Naive thymus-derived CD4-positive, alpha-beta T cell (primary cell): ENCODE measurements around the gene CSNK1G2. TPM values are rescaled to one million over a fixed set of nuclear protein-coding genes. Genes with fewer than 3 reads are reported as not detected.

Experiments
- ATAC-seq: fragments of 150-1000 bp; cut with Tn5 transposase; 2 replicates; pipeline ENCODE4 v1.10.0; 2021; ENCODE audit warnings: mild to moderate bottlenecking, moderate library complexity
- CTCF ChIA-PET: fragments of 350-600 bp; sonication (Branson Sonifier 250); formaldehyde crosslinking; loops from one replicate; lab custom pipeline; 2021; ENCODE audit warnings: antibody characterized with exemption; lab: Charles Lee
- POLR2A ChIA-PET: fragments of 350-600 bp; sonication (Branson Sonifier 250); formaldehyde crosslinking; loops from one replicate; lab custom pipeline; 2021; ENCODE audit warnings: antibody characterized with exemption, inconsistent platforms; lab: Charles Lee
- DNase-seq, 9 donors: peaks; one replicate each; pipeline versions ENCODE4 v3.0.0 to v3.0.0-alpha.2; 2020 to 2022; ENCODE audit warnings: mixed read lengths in 1 of 9
- H3K27ac ChIP-seq: one replicate; pipeline ENCODE4 v1.7.0; 2013; ENCODE audit warnings: mild to moderate bottlenecking, low read depth, low read length, moderate library complexity
- H3K27me3 ChIP-seq, 2 donors: one replicate each; pipeline ENCODE4 v1.7.0; 2013; ENCODE audit warnings: low read length in 2 of 2, mild to moderate bottlenecking in 2 of 2, moderate library complexity in 2 of 2; ENCODE audit not compliant: control insufficient read depth in 2 of 2, insufficient read depth in 2 of 2
- H3K36me3 ChIP-seq, 3 experiments: 1 replicate in 2 of 3; 2 replicates in 1 of 3; pipeline ENCODE4 v1.7.0; 2013; ENCODE audit warnings: low read length in 3 of 3, mild to moderate bottlenecking in 3 of 3, moderate library complexity in 1 of 3; ENCODE audit not compliant: insufficient read depth in 3 of 3, control insufficient read depth in 2 of 3
- H3K4me1 ChIP-seq, 2 donors: one replicate each; pipeline ENCODE4 v1.7.0; 2013; ENCODE audit warnings: low read length in 2 of 2, mild to moderate bottlenecking in 2 of 2, moderate library complexity in 1 of 2; ENCODE audit not compliant: control insufficient read depth in 2 of 2, insufficient read depth in 2 of 2
- H3K4me3 ChIP-seq: 2 replicates; pipeline ENCODE4 v1.7.0; 2013; ENCODE audit warnings: mild to moderate bottlenecking, low read length
- H3K9me3 ChIP-seq, 3 experiments: 1 replicate in 2 of 3; 2 replicates in 1 of 3; pipeline ENCODE4 v1.7.0; 2013; ENCODE audit warnings: low read length in 3 of 3; ENCODE audit not compliant: control insufficient read depth in 2 of 3
- H3K27ac Mint-ChIP-seq, 9 donors: one replicate each; pipeline ENCODE4 v1.8.0; 2020 to 2022; ENCODE audit warnings: mixed read lengths in 9 of 9, mild to moderate bottlenecking in 8 of 9, moderate library complexity in 5 of 9, inconsistent platforms in 2 of 9
- H3K27me3 Mint-ChIP-seq, 5 donors: one replicate each; pipeline ENCODE4 v1.8.0; 2021 to 2022; ENCODE audit warnings: mixed read lengths in 5 of 5, mild to moderate bottlenecking in 1 of 5
- H3K36me3 Mint-ChIP-seq, 5 donors: one replicate each; pipeline ENCODE4 v1.8.0; 2020 to 2022; ENCODE audit warnings: mixed read lengths in 5 of 5, mild to moderate bottlenecking in 3 of 5, inconsistent platforms in 1 of 5
- H3K4me1 Mint-ChIP-seq, 7 donors: one replicate each; pipeline ENCODE4 v1.8.0; 2020 to 2022; ENCODE audit warnings: mixed read lengths in 7 of 7, mild to moderate bottlenecking in 3 of 7, inconsistent platforms in 1 of 7
- H3K4me3 Mint-ChIP-seq, 10 donors: one replicate each; pipeline ENCODE4 v1.8.0; 2020 to 2022; ENCODE audit warnings: mild to moderate bottlenecking in 10 of 10, mixed read lengths in 10 of 10, moderate library complexity in 6 of 10, inconsistent platforms in 2 of 10
- H3K9me3 Mint-ChIP-seq, 11 donors: one replicate each; pipeline ENCODE4 v1.8.0; 2020 to 2022; ENCODE audit warnings: mixed read lengths in 11 of 11, mild to moderate bottlenecking in 4 of 11, inconsistent platforms in 1 of 11, moderate library complexity in 1 of 11
- intact Hi-C, 2 donors: fragments of 100-400 bp; cut with micrococcal nuclease; formaldehyde crosslinking; loops; one replicate each; pipeline ENCODE4 v1.15.1; 2023
- polyA plus RNA-seq, 2 donors: library from polyadenylated mRNA; unstranded; fragments of 300-500 nt; fragmentation: Illumina TruSeq; gene quantifications; one replicate each; pipeline ENCODE4 v1.2.3, GENCODE V29; 2021
- total RNA-seq, 6 experiments: library from RNA in 5 of 6; stranded (reverse) in 5 of 6; gene quantifications; 1 replicate in 5 of 6; 2 replicates in 1 of 6; pipeline ENCODE4 v1.2.3 and lab custom pipeline; 2021 to 2026

Gene CSNK1G2
- total and polyA plus RNA-seq, 7 experiments from 2014 or later: 18.1 to 145 (median 115) TPM

- peak overlapping the region; percentile 36 for H3K4me3 ChIP-seq
- ChIA-PET CTCF (interaction anchor here (0.6 to 2.0 kb wide), 5 partner anchors 13 to 53 kb away, joined by 3 to 7 read pairs (median 4); no protein-coding TSS in a partner anchor), POLR2A (interaction anchor here (0.7 kb wide), 1 partner anchor 88 kb away, joined by 7 read pairs; no protein-coding TSS in a partner anchor)
- H3K27ac ChIP-seq: peak overlapping the region; percentile 45
- H3K9me3 ChIP-seq: no peaks in the 10 kb centered on the region
- DNase-seq: peak; percentile 65 to 86 (median 76)
- peaks cover 0 to 21% (median 0%) of the 10 kb centered on the region in 5 donors for H3K36me3 Mint-ChIP-seq
- H3K27ac Mint-ChIP-seq: peak overlapping the region in 7 of 9 donors; percentile 23 to 80 (median 32)
- peak overlapping the region; percentile 71 to 85 (median 80) for H3K4me3 Mint-ChIP-seq
- peaks cover 0 to 6% (median 0%) of the 10 kb centered on the region in 3 experiments for H3K36me3 ChIP-seq
- peaks cover 6 to 27% (median 22%) of the 10 kb centered on the region in 7 donors for H3K4me1 Mint-ChIP-seq
- peaks cover 0 to 17% (median 0%) of the 10 kb centered on the region in 11 donors for H3K9me3 Mint-ChIP-seq
- ATAC-seq: peak; percentile 93
- H3K27me3 Mint-ChIP-seq: no peaks in the 10 kb centered on the region
- intact Hi-C loops: loop anchor here (1.0 to 5.0 kb wide), 6 partner anchors 13 to 140 kb away; no protein-coding TSS in a partner anchor
- H3K27me3 ChIP-seq: no peaks in the 10 kb centered on the region
- peaks cover 8 to 9% of the 10 kb centered on the region in 2 donors for H3K4me1 ChIP-seq
These were observed 11.8 kb upstream of the CSNK1G2 start for GRCh38 chr19:1929021-1929742.

- peak overlapping the region in 1 of 9 donors; percentile 40 for H3K27ac Mint-ChIP-seq
- POLR2A ChIA-PET: interaction anchor here (0.7 to 1.7 kb wide), 3 partner anchors 34 to 155 kb away, joined by 3 to 5 read pairs (median 3); no protein-coding TSS in a partner anchor
These were observed 9.5 kb upstream of the CSNK1G2 start for GRCh38 chr19:1931445-1931844.

GRCh38 chr19:1932395-1932794 is 8.6 kb upstream of the CSNK1G2 start:
- Mint-ChIP-seq H3K27ac (no peak overlapping the region), H3K27me3 (no peaks in the 10 kb centered on the region), H3K9me3 (peaks cover 0 to 20% (median 1%) of the 10 kb centered on the region in 11 donors), H3K4me1 (peaks cover 26 to 36% (median 32%) of the 10 kb centered on the region in 7 donors), H3K36me3 (peaks cover 0 to 36% (median 4%) of the 10 kb centered on the region in 5 donors), H3K4me3 (no peak overlapping the region)
- ChIA-PET POLR2A (no interaction called here), CTCF (no interaction called here)
- ATAC-seq (no peak), DNase-seq (no peak)
- Histone ChIP-seq H3K4me1 (peaks cover 8 to 9% of the 10 kb centered on the region in 2 donors), H3K4me3 (no peak overlapping the region), H3K36me3 (no peaks in the 10 kb centered on the region), H3K27ac (no peak overlapping the region), H3K27me3 (no peaks in the 10 kb centered on the region), H3K9me3 (no peaks in the 10 kb centered on the region)
- intact Hi-C loops: no loop called here

More at GRCh38 chr19:1931445-1931844, 9.5 kb upstream of the CSNK1G2 start:
- no peaks in the 10 kb centered on the region for H3K27me3 ChIP-seq
- no peaks in the 10 kb centered on the region for H3K9me3 ChIP-seq
- H3K36me3 ChIP-seq: no peaks in the 10 kb centered on the region
- intact Hi-C loops: no loop called here
- Mint-ChIP-seq H3K36me3 (peaks cover 0 to 33% (median 4%) of the 10 kb centered on the region in 5 donors), H3K27me3 (no peaks in the 10 kb centered on the region), H3K9me3 (peaks cover 0 to 20% (median 1%) of the 10 kb centered on the region in 11 donors), H3K4me1 (peaks cover 20 to 36% (median 32%) of the 10 kb centered on the region in 7 donors), H3K4me3 (peak overlapping the region in 1 of 10 donors; percentile 21)
- H3K4me3 ChIP-seq: no peak overlapping the region
- DNase-seq (no peak), ATAC-seq (no peak)
- no peak overlapping the region for H3K27ac ChIP-seq
- H3K4me1 ChIP-seq: peaks cover 8 to 9% of the 10 kb centered on the region in 2 donors
- CTCF ChIA-PET: interaction anchor here (0.7 kb wide), 1 partner anchor 139 kb away, joined by 3 read pairs; no protein-coding TSS in a partner anchor

DNA sequence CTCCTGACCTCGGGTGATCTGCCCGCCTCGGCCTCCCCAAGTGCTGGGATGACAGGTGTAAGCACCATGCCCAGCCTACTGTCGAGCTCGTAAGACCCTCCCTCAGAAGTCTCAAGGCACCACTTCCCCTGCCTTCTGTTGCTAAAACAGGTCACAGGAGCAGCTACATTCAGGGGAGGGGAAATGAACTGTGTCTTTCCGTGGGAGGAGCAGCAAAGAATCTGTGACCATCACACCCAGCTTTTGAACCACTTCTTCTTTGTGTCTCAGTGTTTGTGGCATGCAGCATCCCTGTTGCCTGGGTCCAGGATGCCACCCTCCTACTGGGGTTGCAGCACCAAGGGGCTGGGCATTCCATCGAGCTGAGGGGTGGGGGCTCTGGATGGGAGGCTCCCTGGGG is 7.7 kb upstream of the CSNK1G2 start:
- DNase-seq: no peak
- Mint-ChIP-seq H3K27ac (peak overlapping the region in 1 of 9 donors; percentile 22), H3K4me3 (no peak overlapping the region), H3K9me3 (peaks cover 0 to 16% (median 1%) of the 10 kb centered on the region in 11 donors), H3K4me1 (peaks cover 21 to 33% (median 27%) of the 10 kb centered on the region in 7 donors), H3K27me3 (no peaks in the 10 kb centered on the region), H3K36me3 (peaks cover 0 to 30% (median 4%) of the 10 kb centered on the region in 5 donors)
- intact Hi-C loops: no loop called here
- no peak for ATAC-seq
- peaks cover 8 to 9% of the 10 kb centered on the region in 2 donors for H3K4me1 ChIP-seq
- H3K4me3 ChIP-seq: no peak overlapping the region
- no peak overlapping the region for H3K27ac ChIP-seq
- H3K27me3 ChIP-seq: no peaks in the 10 kb centered on the region
- ChIA-PET POLR2A (no interaction called here), CTCF (no interaction called here)
- H3K36me3 ChIP-seq: no peaks in the 10 kb centered on the region
- H3K9me3 ChIP-seq: no peaks in the 10 kb centered on the region

DNA sequence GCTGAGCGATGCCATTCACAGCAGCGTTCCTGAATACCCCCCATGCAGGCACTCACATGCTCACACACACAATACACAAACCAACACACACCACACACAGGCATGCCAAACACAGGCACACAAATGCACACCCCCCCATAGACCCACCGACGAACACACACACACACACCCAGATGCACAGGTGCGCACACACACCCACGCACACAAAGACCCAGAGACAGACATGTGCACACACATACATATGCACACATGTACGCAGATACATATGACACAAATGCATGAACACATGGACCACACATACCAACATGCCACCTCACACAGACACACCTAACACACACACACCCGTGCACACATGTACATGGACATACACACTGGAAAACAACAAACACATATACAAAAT is 7.0 kb upstream of the CSNK1G2 start:
- Histone ChIP-seq H3K4me3 (no peak overlapping the region), H3K4me1 (peaks cover 8 to 9% of the 10 kb centered on the region in 2 donors), H3K9me3 (no peaks in the 10 kb centered on the region), H3K27me3 (no peaks in the 10 kb centered on the region), H3K36me3 (no peaks in the 10 kb centered on the region), H3K27ac (no peak overlapping the region)
- ChIA-PET CTCF (no interaction called here), POLR2A (no interaction called here)
- Mint-ChIP-seq H3K9me3 (peaks cover 0 to 16% (median 1%) of the 10 kb centered on the region in 11 donors), H3K4me1 (peaks cover 21 to 31% (median 26%) of the 10 kb centered on the region in 7 donors), H3K4me3 (no peak overlapping the region), H3K27ac (peak overlapping the region in 5 of 9 donors; percentile 3 to 51 (median 26)), H3K27me3 (no peaks in the 10 kb centered on the region), H3K36me3 (peaks cover 0 to 30% (median 4%) of the 10 kb centered on the region in 5 donors)
- ATAC-seq (no peak), DNase-seq (no peak)
- intact Hi-C loops: no loop called here

GRCh38 chr19:1935484-1936208 is 5.3 kb upstream of the CSNK1G2 start:
- Histone ChIP-seq H3K4me1 (peaks cover 7 to 14% of the 10 kb centered on the region in 2 donors), H3K4me3 (no peak overlapping the region), H3K27me3 (no peaks in the 10 kb centered on the region), H3K36me3 (no peaks in the 10 kb centered on the region), H3K9me3 (no peaks in the 10 kb centered on the region), H3K27ac (no peak overlapping the region)
- peak; percentile 46 for ATAC-seq
- CTCF ChIA-PET: no interaction called here
- Mint-ChIP-seq H3K27me3 (peaks cover 0 to 2% (median 0%) of the 10 kb centered on the region in 5 donors), H3K4me3 (no peak overlapping the region), H3K36me3 (peaks cover 0 to 34% (median 4%) of the 10 kb centered on the region in 5 donors), H3K9me3 (peaks cover 0 to 16% (median 1%) of the 10 kb centered on the region in 11 donors), H3K27ac (peak overlapping the region in 8 of 9 donors; percentile 3 to 83 (median 58)), H3K4me1 (peaks cover 17 to 33% (median 26%) of the 10 kb centered on the region in 7 donors)
- POLR2A ChIA-PET: no interaction called here
- intact Hi-C loops: no loop called here
- peak in 1 of 9 donors; percentile 23 for DNase-seq
